ENCODE data around the gene ESF1. TPM values are rescaled to one million over a fixed set of nuclear protein-coding genes. Genes with fewer than 3 reads are reported as not detected.

ESF1 gene
- total and polyA plus RNA-seq, 2 donors (not counting 1 experiment from before 2014, with no cell fraction given): 0.81 to 13.9 TPM

GRCh38 chr20:13794667-13795066 lies 9.9 kb upstream of the ESF1 start:
- no peak overlapping the region for H3K9ac ChIP-seq (ENCODE audit: low read length)
- Mint-ChIP-seq H3K27me3 (no peaks in the 10 kb centered on the region), H3K4me3 (no peak overlapping the region), H3K27ac (no peak overlapping the region), H3K9me3 (ENCODE audit: insufficient read depth) (no peaks in the 10 kb centered on the region), H3K4me1 (no peaks in the 10 kb centered on the region)
- DNase-seq (no peak), ATAC-seq (ENCODE audit: low read depth) (no peak)
- no peaks in the 10 kb centered on the region for H3K9me3 ChIP-seq (ENCODE audit: control extremely low read depth in 1 of 3, control insufficient read depth in 2 of 3, insufficient read depth in 1 of 3, low read length in 2 of 3)
- peaks cover 5% of the 10 kb centered on the region for H3K79me2 ChIP-seq (ENCODE audit: control insufficient read depth, insufficient read depth, low read length)
- TF ChIP-seq EZH2 (IDR thresholded peaks at IDR 0.05; ENCODE audit: borderline replicate concordance, insufficient read depth, low read depth, low read length, poor library complexity, severe bottlenecking): no peak
- TF ChIP-seq, protein P1, sequence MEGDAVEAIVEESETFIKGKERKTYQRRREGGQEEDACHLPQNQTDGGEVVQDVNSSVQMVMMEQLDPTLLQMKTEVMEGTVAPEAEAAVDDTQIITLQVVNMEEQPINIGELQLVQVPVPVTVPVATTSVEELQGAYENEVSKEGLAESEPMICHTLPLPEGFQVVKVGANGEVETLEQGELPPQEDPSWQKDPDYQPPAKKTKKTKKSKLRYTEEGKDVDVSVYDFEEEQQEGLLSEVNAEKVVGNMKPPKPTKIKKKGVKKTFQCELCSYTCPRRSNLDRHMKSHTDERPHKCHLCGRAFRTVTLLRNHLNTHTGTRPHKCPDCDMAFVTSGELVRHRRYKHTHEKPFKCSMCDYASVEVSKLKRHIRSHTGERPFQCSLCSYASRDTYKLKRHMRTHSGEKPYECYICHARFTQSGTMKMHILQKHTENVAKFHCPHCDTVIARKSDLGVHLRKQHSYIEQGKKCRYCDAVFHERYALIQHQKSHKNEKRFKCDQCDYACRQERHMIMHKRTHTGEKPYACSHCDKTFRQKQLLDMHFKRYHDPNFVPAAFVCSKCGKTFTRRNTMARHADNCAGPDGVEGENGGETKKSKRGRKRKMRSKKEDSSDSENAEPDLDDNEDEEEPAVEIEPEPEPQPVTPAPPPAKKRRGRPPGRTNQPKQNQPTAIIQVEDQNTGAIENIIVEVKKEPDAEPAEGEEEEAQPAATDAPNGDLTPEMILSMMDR (IDR thresholded peaks at IDR 0.05): no peak
- H3K27me3 ChIP-seq (replicated peaks in 1 of 4; ENCODE audit: control extremely low read depth in 1 of 4, control insufficient read depth in 3 of 4, insufficient read depth in 4 of 4, low read length in 3 of 4): no peaks in the 10 kb centered on the region
- no peaks in the 10 kb centered on the region for H3K4me1 ChIP-seq (ENCODE audit: control insufficient read depth in 2 of 2, insufficient read depth in 2 of 2, low read length in 2 of 2)
- CTCF ChIA-PET: interaction anchor here (1.2 kb wide), 1 partner anchor 22 kb away, joined by 4 read pairs; no protein-coding TSS in a partner anchor
- no peak overlapping the region for H3K4me2 ChIP-seq (replicated peaks; ENCODE audit: low read depth, low read length, poor library complexity, severe bottlenecking)
- H2AFZ ChIP-seq (ENCODE audit: insufficient read depth, low read depth, low read length, poor library complexity, severe bottlenecking): no peak overlapping the region
- no peak overlapping the region for H3K4me3 ChIP-seq (ENCODE audit: control extremely low read depth in 1 of 5, extremely low read depth in 1 of 5, insufficient read depth in 1 of 5, low read depth in 2 of 5, low read length in 4 of 5)
- H3K27ac ChIP-seq (ENCODE audit: low read length in 2 of 2): no peak overlapping the region
- intact Hi-C loops (cut with micrococcal nuclease): no loop called here
- POLR2A ChIA-PET: no interaction called here
- 97% methylated on average over 4 of the region's 6 CpGs for WGBS (ENCODE audit: insufficient coverage)
- peaks cover 2 to 79% of the 10 kb centered on the region in 2 experiments for H3K36me3 ChIP-seq (replicated peaks in 1 of 2; ENCODE audit: control extremely low read depth in 1 of 2, control insufficient read depth in 1 of 2, extremely low read depth in 1 of 2, insufficient read depth in 2 of 2, low read length in 1 of 2)
- H4K20me1 ChIP-seq (ENCODE audit: control insufficient read depth, insufficient read depth, low read length, poor library complexity, severe bottlenecking): no peaks in the 10 kb centered on the region

- H3K9ac ChIP-seq (ENCODE audit: low read length): no peak overlapping the region
- no peaks in the 10 kb centered on the region for H3K27me3 ChIP-seq (replicated peaks in 1 of 4; ENCODE audit: control extremely low read depth in 1 of 4, control insufficient read depth in 3 of 4, insufficient read depth in 4 of 4, low read length in 3 of 4)
- no peaks in the 10 kb centered on the region for H3K9me3 Mint-ChIP-seq (ENCODE audit: insufficient read depth)
- DNase-seq (no peak), ATAC-seq (ENCODE audit: low read depth) (no peak)
- WGBS (ENCODE audit: insufficient coverage): no CpG with 5 or more reads among the region's 1 CpG
- ChIA-PET CTCF (interaction anchor here (0.6 kb wide), 1 partner anchor 10 kb away, joined by 3 read pairs; no protein-coding TSS in a partner anchor), POLR2A (no interaction called here)
- no peak overlapping the region for H3K4me3 ChIP-seq (ENCODE audit: control extremely low read depth in 1 of 5, extremely low read depth in 1 of 5, insufficient read depth in 1 of 5, low read depth in 2 of 5, low read length in 4 of 5)
- intact Hi-C loops (cut with micrococcal nuclease): no loop called here
- H3K27me3 Mint-ChIP-seq: no peaks in the 10 kb centered on the region
- H3K4me2 ChIP-seq (replicated peaks; ENCODE audit: low read depth, low read length, poor library complexity, severe bottlenecking): no peak overlapping the region
- no peak overlapping the region for H2AFZ ChIP-seq (ENCODE audit: insufficient read depth, low read depth, low read length, poor library complexity, severe bottlenecking)
- H3K27ac ChIP-seq (ENCODE audit: low read length in 2 of 2): no peak overlapping the region
- no peaks in the 10 kb centered on the region for H3K4me1 ChIP-seq (ENCODE audit: control insufficient read depth in 2 of 2, insufficient read depth in 2 of 2, low read length in 2 of 2)
- no peak overlapping the region for H3K4me3 Mint-ChIP-seq
- peaks cover 11% of the 10 kb centered on the region for H3K79me2 ChIP-seq (ENCODE audit: control insufficient read depth, insufficient read depth, low read length)
- H3K27ac Mint-ChIP-seq: no peak overlapping the region
- H4K20me1 ChIP-seq (ENCODE audit: control insufficient read depth, insufficient read depth, low read length, poor library complexity, severe bottlenecking): no peaks in the 10 kb centered on the region
- no peaks in the 10 kb centered on the region for H3K9me3 ChIP-seq (ENCODE audit: control extremely low read depth in 1 of 3, control insufficient read depth in 2 of 3, insufficient read depth in 1 of 3, low read length in 2 of 3)
- TF ChIP-seq EZH2 (IDR thresholded peaks at IDR 0.05; ENCODE audit: borderline replicate concordance, insufficient read depth, low read depth, low read length, poor library complexity, severe bottlenecking): no peak
- TF ChIP-seq, protein P1 (IDR thresholded peaks at IDR 0.05): no peak
- H3K4me1 Mint-ChIP-seq: no peaks in the 10 kb centered on the region
- H3K36me3 ChIP-seq (replicated peaks in 1 of 2; ENCODE audit: control extremely low read depth in 1 of 2, control insufficient read depth in 1 of 2, extremely low read depth in 1 of 2, insufficient read depth in 2 of 2, low read length in 1 of 2): peaks cover 2 to 66% of the 10 kb centered on the region in 2 experiments
Measured at GRCh38 chr20:13793001-13793400, 8.3 kb upstream of the ESF1 start.
